Stimulated activated CD4-positive, alpha-beta T cell treated with anti-CD3 and anti-CD28 coated beads, Interleukin-15, amount 100 ng/mL, for 48 hours (primary cell): Measurements from ENCODE around the gene CHST3.
A peak's percentile ranks its signal among the peaks of the same experiment; 100 is the strongest.
"Not testable (repeated sequence)": the region's sequence is repeated elsewhere in the genome, so short reads cannot be mapped to it uniquely, and the experiment has no call there.

Experiments used
- DNase-seq, 2 donors: peaks; one replicate each; pipeline ENCODE4 v3.0.0-alpha.2; 2020; ENCODE audit warnings: low read depth in 2 of 2

Gene CHST3

DNA sequence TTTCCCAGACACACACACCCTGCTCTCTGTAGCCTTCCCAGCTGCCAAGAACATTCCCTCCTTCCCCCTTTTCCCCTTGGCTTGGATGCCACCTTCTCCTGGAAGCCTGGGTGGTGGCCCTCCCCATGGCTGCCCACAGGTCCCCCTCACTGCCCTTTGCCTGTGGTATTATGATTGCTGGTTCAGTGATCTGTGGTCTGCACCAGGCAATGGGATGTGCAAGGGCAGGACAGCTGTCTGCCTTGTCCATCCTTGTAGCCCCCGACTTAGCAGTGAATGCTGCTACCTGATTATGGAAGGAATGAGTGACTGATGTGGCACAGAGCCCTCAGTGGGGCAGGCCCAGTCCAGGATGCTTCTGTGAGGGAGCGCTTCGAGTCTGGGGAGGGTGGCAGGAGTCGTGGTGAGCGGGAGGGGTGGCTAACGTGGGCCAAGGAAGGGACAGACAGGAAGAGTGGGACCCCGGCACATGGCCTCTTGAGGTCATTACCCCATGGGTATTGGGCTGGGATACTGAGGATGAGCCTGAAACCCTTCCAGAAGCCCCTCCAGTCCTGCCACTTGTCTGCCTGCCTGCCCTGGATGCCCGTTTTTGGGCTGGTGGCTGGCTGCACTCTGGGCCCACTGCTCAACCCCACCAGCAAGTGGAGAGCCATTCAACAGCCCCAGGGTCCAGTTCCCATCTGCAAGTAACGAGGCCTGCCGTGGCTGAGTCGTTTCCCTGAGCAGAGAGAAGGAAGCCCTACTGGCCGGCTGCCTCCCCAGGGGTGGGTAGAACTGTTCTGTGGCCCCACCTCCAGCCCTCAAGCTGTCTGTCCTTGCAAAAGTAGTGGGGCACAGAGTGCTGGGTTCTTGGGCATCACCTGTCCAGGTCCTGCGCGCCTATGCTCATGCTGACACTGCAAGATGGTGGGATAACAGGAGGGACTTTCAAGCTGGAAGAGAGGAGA, 8.8 kb downstream of the CHST3 start:
- DNase-seq = no peak

DNA sequence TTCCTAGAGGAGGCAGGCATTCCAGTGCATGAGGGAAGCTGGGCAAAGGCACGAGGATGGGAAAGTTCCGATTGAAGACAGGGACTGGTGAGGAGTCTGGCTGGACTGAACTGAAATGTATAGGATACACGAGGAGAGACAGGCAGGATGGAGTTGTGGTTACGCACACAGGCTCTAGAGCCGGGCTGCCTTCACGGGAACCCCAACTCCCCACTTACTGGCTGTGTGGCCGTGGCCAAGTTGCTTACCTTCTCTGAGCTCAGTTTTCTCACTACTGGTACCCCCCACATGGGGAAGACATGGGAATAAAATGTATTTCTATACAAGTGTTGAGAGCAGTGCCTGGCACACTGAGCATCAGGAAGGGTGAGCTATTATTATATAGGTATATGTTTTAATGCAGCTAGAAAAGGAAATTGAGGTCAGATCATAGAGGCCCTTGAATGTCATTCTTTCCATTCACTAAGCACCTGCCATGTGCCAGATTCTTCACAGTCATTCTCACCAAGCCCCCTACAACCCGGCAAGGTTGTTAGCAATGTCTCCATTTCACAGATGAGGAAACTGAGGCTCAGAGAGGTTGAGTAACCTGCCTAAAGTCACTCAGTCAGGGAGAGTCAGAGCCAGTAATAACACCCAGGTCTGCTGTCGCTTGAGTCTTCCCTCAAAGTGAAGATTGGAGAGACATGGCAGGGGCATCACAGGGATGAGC, 9.7 kb downstream of the CHST3 start:
- DNase-seq = no peak

DNA sequence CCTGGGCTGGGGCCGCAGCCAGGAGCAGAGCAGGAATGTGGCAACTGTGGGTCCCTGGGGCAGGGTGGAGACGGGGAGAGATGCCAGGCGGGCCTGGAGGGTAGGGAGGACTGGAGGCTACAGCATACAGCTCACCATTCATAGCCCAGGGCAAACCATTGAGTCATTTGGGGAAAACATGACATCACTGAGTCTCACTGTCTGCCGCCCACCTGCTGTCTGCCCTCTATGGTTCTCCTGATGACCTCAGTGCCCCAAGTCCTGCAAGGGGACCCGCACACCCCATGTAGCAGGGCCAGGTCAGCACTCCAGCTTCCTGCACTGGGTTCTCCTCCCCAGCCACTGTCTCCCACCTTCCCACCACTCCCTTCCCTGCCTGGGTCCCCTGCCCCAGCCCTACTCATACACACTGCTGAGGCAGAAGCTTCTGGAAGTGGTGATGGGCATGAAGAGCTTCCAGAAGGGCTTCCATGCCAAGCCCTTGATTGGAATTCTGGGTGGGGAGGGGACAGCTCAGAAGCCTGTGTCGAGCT, 10.4 kb downstream of the CHST3 start:
- peak; percentile 56 to 58 for DNase-seq

DNA sequence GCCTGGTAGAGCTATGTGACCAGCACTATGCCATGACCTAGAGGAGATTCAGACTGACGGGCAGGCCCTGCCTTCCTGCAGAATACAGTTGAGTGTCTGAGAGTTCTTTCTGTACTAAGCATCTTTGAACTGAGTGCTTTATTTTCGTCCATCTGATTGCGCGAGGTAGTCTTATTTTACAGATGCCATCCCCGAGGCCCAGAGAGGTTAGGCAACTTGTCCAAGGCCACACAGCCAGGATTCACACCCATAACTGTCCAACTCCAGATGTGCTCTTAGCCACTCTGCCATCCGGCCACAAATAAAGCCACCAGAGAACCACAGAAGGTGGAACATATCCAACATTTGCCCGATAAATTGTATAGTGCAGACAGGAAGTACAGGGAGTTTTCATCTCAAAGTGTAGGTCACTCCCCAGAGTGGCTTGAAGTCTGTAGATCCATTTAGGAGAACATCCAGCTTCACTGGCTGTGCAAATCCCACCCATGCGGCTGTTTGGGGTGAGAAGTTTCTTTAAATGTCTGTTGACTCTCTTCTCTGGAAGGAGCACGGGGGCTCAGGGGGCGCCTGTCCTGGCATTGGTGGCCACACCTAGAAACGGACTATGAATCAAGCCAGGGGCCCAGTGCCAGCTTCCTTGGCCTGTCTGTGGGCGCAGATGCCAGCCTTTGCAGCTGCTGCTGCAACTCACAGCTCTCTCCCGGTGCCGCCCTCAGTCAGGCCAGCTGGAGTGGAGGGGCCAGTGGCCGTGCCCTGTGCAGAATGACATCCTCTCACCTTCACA, 11.1 kb downstream of the CHST3 start:
- DNase-seq = no peak

DNA sequence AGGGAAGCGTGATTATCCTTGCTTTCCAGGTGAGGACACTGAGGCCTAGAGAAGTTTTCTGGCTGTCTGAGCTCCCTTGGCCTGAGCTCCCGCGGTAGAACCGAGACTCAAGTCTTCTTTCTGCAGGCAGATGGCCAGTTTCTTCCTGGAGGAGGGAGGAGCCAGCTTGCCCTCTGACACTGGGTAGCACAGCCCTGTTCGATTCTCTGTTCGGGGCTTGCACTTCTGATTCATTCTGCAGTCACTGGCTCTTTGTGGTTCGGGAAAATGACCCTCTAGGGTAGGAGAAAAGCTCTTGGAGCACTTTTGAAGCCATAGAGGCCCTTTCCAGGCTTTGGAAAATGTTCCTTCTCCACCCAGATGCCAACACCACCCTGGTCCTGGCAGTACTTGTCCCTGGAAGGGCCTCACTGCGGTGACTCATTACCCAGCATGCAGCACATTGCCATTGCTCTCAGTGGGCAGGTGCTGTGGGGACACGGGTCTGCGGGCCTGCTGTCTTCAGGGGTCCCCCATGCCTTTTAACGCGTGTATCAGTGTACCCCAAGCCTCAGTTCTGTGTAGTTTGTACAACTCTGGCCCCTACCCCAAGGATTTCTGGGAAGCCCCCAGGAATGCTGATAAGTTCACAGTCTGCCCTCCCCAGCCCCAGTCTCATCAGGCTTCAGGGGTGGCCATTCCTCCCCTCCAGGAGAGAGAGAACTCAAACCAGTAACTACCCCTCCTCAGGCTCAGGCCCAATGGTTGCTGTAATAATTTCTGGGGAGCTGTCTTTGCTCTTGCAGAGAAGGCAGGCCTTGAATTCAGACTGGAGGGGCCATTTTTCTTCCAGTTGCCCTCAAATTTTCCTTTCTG, 11.9 kb downstream of the CHST3 start:
- DNase-seq = no peak

DNA sequence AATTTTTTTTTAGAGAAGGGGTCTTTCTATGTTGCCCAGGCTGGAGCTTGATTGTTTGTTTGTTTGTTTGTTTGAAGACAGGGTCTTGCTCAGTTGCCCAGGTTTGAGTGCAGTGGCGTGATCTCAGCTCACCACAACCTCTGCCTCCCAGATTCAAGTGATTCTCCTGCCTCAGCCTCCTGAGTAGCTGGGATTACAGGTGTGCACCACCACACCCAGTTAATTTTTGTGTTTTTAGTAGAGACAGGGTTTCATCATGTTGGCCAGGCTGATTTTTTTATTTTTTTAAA, 13.4 kb downstream of the CHST3 start:
- DNase-seq = not testable (repeated sequence)

DNA sequence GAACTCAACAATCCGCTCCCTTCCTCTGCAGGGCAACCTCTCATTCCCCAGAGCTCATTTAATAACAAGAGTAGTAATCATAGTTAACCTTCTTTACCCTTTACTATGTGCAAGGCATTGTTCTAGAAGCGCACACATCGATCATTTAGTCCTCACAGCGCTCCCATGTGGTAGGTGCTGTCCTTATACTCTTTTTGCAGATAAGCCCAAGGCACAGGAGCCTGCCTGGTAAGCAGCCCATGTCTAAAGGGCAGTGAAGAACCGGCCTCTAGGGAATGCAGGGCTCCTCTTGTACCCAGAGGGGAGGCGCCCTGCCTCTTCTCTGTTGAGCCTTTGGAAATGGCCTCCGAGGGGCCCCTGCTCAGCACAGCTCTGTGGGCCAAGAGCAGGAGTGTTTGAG, 14.3 kb downstream of the CHST3 start:
- no peak for DNase-seq

DNA sequence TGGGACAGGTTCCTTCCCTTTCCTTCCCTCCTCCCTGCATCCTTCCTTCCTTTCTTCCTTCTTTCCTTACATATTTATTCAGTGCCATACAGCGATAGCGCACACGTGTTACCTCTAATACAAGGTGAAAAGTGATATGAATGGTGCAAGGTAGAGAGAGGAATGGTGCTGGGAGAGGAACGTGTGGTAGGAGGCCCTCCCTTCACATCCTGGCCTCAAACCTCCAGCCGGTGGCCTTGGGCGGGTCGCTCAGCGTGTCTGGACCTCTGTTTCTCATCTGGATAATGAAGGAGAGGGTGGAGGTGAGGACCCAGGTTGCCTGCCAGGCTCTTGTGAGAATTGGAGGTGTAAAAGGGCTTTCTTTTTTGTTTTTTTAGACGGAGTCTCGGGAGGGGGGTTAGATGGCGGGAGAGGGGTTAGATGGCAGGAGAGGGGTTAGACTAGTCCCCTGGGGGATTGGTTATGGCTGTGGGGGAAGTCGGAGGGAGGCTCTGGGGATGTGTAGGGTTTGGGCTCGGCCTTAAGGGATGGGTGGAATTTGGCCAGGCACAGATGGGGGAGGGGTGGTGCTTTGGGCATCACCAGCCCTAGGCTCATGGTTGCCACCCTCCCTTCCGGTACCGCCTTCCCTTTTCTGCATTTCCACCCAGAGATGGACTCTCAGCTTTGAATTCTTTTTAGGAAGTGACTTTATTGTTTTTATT, 14.9 kb downstream of the CHST3 start:
- no peak for DNase-seq

DNA sequence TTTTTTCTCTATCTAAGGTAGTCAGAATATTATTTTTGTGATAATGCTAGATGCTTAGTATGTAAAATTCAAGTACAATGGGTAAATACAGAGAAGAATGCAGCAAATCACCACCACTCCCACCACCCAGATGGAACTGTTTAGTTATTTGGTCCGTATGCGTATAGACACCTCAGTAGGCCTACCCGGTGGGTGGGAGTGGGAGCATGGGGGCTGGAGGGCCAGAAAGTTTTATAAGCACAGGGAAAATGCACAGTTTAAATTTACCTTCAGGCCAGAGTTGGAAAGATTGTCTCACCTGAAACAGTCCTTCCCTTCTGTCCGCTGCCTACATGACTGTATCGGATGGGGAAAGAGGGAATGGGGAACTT, 15.5 kb downstream of the CHST3 start:
- no peak for DNase-seq

DNA sequence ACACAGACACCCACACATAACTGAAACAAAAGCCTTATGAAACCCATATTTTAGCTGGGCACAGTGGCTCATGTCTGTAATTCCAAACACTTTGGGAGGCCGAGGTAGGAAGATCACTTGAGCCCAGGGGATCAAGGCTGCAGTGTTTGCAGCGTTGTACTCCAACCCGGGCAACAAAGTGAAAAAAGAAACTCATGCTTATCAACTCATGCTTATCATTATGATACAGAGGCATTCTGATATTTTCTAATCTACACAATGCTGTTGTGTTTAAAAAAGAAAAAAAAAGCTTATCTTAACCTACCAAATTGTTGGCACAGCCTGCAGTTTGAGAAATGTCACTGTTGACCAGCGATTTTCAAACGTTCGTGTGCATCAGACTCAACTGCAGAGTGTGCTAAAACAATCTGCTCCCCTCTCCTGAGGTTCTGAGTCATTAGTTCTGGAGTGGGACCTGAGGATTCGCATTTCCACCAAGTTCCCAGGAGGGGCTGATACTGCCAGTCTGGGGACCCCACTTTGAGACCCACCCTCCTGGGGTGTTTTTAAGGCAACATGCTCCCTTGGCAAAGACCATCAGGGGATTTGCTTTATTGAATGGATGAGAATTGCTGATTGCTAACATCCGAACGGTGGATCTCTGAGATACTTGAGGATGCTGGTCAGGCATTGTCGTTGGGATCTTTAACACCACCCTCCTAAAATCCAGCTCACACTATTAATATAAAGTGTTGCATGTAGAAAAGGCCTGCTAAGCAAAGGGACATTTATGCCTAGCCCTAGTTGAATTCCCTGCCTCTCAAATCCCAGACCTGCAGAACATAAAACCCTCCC, 16.2 kb downstream of the CHST3 start:
- DNase-seq = no peak

DNA sequence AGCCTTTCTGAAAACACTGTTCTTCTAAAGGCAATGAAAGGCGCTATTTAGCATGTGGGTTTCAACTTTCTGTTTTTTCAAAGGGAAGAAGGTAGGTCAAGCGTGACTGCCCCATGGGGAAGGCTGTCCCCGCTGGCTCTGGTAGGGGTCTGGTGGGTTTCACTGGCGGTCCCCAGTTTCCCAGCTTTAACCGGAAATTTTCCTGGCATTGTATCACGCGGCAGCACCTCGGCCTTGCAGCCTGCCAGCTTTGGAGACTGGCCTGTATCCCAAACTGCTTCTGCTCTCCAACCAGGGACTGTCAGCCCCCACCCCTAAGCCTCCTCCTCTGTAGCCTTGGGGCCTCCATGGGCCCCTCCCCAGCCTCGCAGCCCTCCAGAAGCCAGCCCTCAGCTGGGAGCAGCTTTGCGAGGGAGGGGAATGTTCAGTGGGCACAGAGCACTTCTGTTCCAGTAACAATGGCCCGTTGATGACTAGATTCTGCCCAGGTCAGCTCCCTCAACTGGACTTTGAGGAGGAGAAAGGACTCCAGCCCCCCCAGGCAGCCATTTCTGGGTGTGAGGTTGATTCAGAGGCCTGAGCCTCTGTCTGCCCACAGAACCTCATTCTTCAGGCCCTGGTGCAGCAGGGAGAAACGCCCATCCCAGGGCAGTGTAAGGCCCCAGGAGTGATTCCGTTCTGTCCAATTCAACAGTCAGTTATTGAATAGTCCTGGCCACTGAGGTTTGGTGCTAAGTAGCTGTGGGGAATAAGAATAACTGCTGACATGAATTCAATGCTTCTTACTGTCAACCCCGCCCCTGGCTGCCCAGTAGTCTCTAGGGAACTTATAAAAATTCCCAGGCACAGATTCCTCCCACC, 17.1 kb downstream of the CHST3 start:
- no peak for DNase-seq

DNA sequence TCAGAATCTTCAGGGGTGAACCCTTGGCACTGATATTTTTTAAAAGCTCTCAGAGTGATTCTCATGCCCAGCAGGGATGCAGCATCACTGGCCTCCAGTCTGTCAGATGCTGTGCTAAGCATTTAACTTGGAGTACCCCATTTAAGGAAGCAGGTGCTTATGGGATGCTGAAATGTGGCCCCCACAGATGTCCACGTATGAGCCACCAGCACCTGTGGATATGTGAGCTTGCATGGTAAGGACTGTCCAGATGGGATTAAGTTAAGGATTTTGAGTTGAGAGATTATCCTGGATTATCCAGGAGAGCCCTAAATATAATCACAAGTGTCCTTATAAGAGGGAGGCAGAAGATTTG, 17.7 kb downstream of the CHST3 start:
- no peak for DNase-seq

DNA sequence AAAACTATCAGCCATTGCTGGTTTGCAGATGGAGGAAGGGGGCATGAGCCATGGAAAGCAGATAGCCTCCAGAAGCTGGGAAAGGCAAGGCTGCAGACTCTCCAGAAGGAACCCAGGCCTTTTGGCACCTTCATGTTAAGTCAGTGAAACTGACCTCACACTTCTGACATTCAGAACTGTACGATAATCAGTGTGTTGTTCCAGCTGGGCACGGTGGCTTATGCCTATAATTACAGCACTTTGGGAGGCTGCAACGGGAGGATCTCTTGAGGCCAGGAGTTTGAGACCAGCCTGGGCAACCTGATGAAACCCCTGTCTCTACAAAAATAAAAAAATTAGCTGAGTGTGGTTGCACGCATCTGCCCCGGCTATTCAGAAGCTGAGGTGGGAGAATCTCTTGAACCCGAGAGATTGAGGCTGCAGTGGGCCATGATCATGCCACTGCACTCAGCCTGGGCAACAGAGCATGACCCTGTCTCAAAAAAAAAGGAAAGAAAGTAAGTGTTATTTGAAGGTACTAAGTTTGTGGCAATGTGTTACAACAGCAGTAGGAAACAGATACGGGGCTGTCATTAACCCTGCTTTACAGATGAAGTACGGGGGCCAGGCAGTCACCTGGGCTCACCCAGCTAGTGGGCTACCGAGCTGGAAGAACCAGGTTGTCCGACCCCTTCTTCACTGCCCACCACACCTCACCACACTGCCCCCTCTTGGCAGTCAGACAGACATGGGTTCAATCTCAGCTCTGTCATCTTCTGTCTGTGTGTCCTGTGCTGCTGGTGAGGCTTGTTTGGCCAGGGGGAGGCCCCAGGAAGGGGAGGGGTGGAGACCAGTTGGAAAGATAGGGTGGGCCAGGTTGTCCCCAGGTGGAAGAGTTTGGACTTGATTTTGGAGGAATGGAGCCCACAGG, 18.3 kb downstream of the CHST3 start:
- DNase-seq = no peak

DNA sequence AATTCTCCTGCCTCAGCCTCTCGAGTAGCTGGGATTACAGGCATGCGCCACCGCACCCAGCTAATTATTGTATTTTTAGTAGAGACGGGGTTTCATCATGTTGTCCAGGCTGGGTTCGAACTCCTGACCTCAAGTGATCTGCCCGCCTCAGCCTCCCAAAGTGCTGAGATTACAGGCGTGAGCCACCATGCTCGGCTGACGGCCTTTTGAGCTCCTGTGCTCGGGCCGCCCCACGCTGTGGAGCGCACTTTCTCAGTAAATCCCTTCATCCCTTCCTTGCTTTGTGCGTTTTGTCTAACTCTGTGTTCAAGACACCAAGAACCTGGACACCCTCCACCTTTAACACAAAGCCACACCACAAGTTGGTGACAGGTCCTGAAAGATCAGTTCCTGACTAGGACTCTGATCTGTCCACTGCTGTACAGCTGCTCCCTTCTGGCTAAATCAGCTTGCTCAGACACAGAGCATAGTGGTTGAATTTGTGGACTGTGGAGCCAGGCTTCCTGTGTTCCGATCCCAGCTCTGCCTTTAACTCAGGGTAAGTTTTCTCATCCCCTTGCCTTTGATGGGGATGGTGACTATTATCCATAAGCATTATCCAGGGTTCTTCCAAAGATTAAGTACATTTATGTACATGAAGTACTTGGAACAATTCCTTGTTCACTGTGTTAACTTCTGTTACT, 20.1 kb downstream of the CHST3 start:
- DNase-seq = no peak

DNA sequence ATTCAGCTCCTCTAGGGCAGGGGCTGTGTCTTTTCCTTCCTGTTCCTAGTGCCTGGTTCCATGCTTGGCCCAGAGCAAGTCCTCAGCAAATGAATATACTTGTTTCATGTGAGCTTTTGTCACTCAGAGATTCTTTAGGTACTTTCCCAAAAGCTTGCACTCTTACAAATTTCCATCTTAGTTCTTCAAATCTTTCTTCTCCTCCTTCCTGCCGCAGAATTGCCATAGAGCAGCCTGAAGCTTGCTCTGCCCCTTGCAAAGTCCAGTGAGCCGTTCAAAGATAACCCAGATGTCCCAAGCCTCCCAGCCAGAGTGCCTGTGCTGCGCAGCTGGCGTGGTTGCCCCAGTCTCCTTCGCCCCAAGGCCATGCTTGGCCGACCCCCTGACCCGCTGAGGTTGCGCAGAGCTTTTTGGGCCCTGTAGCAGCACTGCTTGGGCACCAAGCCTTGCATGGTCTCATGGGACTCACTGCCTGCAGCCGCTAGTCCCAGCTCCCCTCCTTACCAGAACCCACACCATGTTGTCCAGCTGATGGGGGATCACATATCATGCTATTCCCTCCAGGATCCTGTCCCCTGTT, 20.7 kb downstream of the CHST3 start:
- no peak for DNase-seq

DNA sequence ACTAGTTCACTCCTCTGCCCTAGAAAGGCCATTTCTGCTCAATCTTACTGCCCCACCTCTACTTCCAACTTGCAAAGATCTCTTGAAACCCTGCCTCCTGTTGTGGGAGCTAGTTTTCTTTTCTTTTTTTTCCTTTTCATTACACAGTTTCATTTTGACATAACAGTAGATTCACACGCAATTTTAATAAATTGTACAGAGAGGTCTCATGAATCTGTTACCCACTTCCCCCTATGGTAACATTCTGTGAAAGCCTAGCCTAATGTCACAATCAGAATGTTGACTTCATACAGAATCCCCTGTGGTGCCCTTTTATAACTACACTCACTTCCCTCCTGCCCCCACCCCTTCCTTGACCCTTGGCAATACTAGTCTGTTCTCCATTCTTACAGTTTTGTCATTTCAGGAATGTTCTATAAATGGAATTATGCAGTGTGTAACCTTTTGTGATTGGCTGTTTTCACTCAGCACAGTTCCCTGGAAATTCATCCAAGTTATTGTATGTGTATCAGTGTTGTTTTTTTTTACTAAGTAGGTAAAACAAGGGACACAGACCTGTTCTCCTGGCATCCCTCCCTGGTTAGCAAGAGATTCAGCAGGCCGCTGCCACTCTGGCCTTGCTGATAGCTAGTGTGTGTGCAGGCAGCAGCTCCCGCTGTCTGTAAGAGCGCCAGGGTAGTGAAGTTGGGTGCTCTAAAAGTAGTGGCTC, 21.5 kb downstream of the CHST3 start:
- DNase-seq = no peak
